ENCODE measurements around the gene CTSE. TPM values are rescaled to one million over a fixed set of nuclear protein-coding genes. Genes with fewer than 3 reads are reported as not detected.

Gene CTSE
- total RNA-seq, 1 donor from 2014 or later = not detected

DNA sequence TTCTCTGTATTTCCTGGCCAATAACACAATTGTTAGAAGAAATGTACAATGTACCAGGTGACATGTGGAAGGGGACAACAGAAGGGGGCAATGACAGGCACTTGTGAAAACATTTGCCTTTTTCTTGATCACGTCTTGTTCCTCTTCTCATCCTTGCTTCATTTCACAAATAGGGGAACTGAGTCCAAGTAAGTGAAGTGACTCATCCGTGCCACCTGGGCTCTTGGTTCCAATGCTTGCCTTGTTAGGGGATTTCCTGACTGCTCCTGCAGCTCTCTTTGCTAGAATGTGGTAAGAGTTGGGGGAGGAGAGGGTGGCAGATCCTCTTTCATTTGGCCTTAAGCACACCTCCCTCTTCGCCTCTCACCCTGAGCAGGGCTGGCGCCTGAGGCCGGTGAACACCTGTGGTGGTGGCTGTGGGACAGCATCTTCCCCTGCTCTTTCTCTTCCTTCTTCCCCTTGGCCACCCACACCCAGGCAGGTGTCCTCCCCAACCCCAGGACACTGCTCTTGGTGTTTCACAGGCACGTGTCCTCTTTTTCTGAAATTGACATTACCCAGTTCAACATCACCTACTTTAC is 27.1 kb upstream of the CTSE start:
- DNase-seq (peak; percentile 71), ATAC-seq (ENCODE audit: low read depth) (peak; percentile 86)
- ChIA-PET CTCF (interaction anchor here (1.0 to 3.1 kb wide), 6 partner anchors 14 to 74 kb away, joined by 3 to 24 read pairs (median 5); no protein-coding TSS in a partner anchor), POLR2A (interaction anchor here (0.6 to 3.4 kb wide), 15 partner anchors 8 to 875 kb away, joined by 3 to 101 read pairs (median 6); partner anchors contain the start of gene RAB29)
- intact Hi-C loops (cut with micrococcal nuclease) = loop anchor here (1.0 to 10.0 kb wide), 13 partner anchors 9 to 736 kb away; partner anchors contain the start of gene RAB29
- Mint-ChIP-seq H3K4me3 (peak overlapping the region; percentile 58), H3K36me3 (ENCODE audit: low read depth) (peaks cover 56% of the 10 kb centered on the region), H3K27me3 (no peaks in the 10 kb centered on the region), H3K27ac (peak overlapping the region; percentile 95), H3K9me3 (no peaks in the 10 kb centered on the region), H3K4me1 (peaks cover 94% of the 10 kb centered on the region)
- TF ChIP-seq, protein P1, sequence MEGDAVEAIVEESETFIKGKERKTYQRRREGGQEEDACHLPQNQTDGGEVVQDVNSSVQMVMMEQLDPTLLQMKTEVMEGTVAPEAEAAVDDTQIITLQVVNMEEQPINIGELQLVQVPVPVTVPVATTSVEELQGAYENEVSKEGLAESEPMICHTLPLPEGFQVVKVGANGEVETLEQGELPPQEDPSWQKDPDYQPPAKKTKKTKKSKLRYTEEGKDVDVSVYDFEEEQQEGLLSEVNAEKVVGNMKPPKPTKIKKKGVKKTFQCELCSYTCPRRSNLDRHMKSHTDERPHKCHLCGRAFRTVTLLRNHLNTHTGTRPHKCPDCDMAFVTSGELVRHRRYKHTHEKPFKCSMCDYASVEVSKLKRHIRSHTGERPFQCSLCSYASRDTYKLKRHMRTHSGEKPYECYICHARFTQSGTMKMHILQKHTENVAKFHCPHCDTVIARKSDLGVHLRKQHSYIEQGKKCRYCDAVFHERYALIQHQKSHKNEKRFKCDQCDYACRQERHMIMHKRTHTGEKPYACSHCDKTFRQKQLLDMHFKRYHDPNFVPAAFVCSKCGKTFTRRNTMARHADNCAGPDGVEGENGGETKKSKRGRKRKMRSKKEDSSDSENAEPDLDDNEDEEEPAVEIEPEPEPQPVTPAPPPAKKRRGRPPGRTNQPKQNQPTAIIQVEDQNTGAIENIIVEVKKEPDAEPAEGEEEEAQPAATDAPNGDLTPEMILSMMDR (IDR thresholded peaks at IDR 0.05) = no peak

DNA sequence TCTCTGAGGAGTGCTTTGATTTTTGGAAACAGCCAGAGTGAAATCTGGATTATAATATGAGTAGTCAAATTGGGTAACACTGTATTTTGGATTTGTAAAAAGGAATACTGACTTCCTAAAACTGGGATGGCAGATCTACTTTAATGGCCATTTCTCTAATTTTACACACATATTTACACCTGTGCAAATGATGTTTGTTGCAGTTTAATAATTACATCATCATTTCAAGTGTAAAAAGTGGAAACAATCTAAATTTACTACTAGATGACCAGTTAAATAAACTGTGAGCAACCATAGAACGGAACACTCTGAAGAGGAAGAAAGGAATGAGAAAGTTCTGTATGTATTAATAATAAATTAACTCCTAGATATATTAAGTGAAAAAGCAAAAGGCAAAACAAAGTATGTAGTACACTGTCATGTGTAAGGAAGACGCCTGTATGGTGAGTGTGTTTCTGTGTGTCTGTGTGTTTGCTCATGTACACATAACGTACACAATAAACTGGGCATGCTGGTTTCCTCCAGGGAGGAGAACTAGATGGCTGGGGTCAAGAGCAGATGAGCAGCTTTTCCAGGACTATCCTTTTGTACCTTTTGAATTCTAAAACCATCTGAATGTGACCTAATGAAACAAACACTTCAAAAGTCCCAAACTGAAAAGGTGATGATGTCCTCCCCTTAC is 26.4 kb upstream of the CTSE start:
- ChIA-PET CTCF (interaction anchor here (1.0 to 3.1 kb wide), 4 partner anchors 13 to 73 kb away, joined by 3 to 24 read pairs (median 8); no protein-coding TSS in a partner anchor), POLR2A (interaction anchor here (0.6 to 3.4 kb wide), 14 partner anchors 8 to 876 kb away, joined by 3 to 101 read pairs (median 6); partner anchors contain the start of gene RAB29)
- Mint-ChIP-seq H3K27me3 (no peaks in the 10 kb centered on the region), H3K4me3 (peak overlapping the region; percentile 58), H3K36me3 (ENCODE audit: low read depth) (peaks cover 50% of the 10 kb centered on the region), H3K9me3 (no peaks in the 10 kb centered on the region), H3K4me1 (peaks cover 88% of the 10 kb centered on the region), H3K27ac (peak overlapping the region; percentile 95)
- no peak for DNase-seq
- TF ChIP-seq, protein P1 (IDR thresholded peaks at IDR 0.05) = no peak
- intact Hi-C loops (cut with micrococcal nuclease) = loop anchor here (1.0 to 10.0 kb wide), 13 partner anchors 9 to 875 kb away; partner anchors contain the start of genes FCMR and RAB29
- no peak for ATAC-seq (ENCODE audit: low read depth)

DNA sequence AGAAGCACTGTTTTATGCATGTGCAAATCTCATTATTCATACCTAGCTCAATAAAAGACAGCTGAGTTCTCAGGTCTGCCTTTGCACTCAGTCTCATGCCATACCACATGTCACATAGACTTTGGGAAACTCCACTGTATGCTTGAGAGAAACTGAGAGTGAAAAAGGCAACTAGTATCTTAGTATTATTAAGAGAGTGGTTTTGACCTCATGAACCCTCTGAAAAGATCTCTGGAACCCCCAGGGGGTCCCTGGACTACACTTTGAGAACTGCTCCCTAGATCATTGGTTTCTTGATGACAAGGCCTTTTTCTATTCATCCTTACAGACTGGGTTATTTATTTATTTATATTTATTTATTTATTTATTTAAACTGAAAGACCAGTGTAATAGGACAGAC is 25.6 kb upstream of the CTSE start:
- peak; percentile 40 for ATAC-seq (ENCODE audit: low read depth)

DNA sequence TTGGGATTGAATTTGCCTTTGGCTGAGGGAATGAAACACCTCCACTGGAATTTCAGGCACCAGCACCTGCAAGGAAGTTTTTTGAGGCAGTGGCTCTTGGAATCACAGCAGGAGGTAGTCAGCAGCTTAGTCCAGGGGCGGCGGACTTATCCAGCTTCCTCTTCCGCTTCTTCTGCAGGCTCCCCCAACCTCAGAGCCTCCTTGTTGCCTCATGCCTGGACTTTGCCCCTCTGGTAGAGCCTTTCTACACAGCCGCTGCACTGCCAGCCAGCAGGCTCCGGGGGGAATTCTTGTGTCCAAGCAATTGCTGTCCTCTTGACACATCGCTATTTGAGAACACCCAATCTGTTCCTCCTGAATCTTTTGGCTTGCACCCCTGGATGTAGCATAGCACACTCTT is 24.9 kb upstream of the CTSE start:
- Mint-ChIP-seq H3K4me3 (peak overlapping the region; percentile 38), H3K27ac (peak overlapping the region; percentile 95), H3K9me3 (no peaks in the 10 kb centered on the region), H3K36me3 (ENCODE audit: low read depth) (peaks cover 48% of the 10 kb centered on the region), H3K4me1 (peaks cover 83% of the 10 kb centered on the region), H3K27me3 (no peaks in the 10 kb centered on the region)
- DNase-seq (no peak), ATAC-seq (ENCODE audit: low read depth) (no peak)
- CTCF ChIA-PET = interaction anchor here (1.0 to 2.0 kb wide), 5 partner anchors 12 to 64 kb away, joined by 3 to 11 read pairs (median 6); no protein-coding TSS in a partner anchor
- TF ChIP-seq, protein P1 (IDR thresholded peaks at IDR 0.05) = no peak
- intact Hi-C loops (cut with micrococcal nuclease) = loop anchor here (10.0 kb wide), 1 partner anchor 876 kb away; the partner anchor contains the start of gene FCMR
- POLR2A ChIA-PET = interaction anchor here (0.7 to 5.2 kb wide), 11 partner anchors 9 to 1523 kb away, joined by 3 to 67 read pairs (median 5); no protein-coding TSS in a partner anchor

More for the DNA sequence above, 25.6 kb upstream of the CTSE start:
- Mint-ChIP-seq H3K4me1 (peaks cover 87% of the 10 kb centered on the region), H3K36me3 (ENCODE audit: low read depth) (peaks cover 51% of the 10 kb centered on the region), H3K27ac (peak overlapping the region; percentile 95), H3K4me3 (peak overlapping the region; percentile 71), H3K9me3 (no peaks in the 10 kb centered on the region), H3K27me3 (no peaks in the 10 kb centered on the region)
- no peak for DNase-seq
- POLR2A ChIA-PET = interaction anchor here (0.7 to 5.2 kb wide), 10 partner anchors 9 to 1524 kb away, joined by 3 to 67 read pairs (median 5); no protein-coding TSS in a partner anchor
- CTCF ChIA-PET = interaction anchor here (1.0 to 2.0 kb wide), 4 partner anchors 15 to 65 kb away, joined by 3 to 11 read pairs (median 6); no protein-coding TSS in a partner anchor
- intact Hi-C loops (cut with micrococcal nuclease) = loop anchor here (10.0 kb wide), 1 partner anchor 876 kb away; the partner anchor contains the start of gene FCMR
- TF ChIP-seq, protein P1 (IDR thresholded peaks at IDR 0.05) = no peak
